Neutrophil (primary cell): ENCODE data around the gene CHTF18.
A peak's percentile ranks its signal among the peaks of the same experiment; 100 is the strongest.
"Not testable (repeated sequence)": the region's sequence is repeated elsewhere in the genome, so short reads cannot be mapped to it uniquely, and the experiment has no call there.

Experiments
- H3K27ac ChIP-seq: fragments of 200-600 bp; sonication (generic); 2 replicates; pipeline ENCODE4 v1.5.1; 2016; ENCODE audit warnings: mild to moderate bottlenecking, moderate library complexity
- H3K27me3 ChIP-seq: fragments of 200-600 bp; sonication (generic); 2 replicates; pipeline ENCODE4 v1.6.0; 2016; ENCODE audit warnings: mild to moderate bottlenecking
- H3K36me3 ChIP-seq: fragments of 200-600 bp; sonication (generic); 2 replicates; pipeline ENCODE4 v1.5.1; 2017
- H3K4me1 ChIP-seq, 2 experiments: fragments of 200-600 bp in 1 of 2; sonication (generic) in 1 of 2; 1 replicate in 1 of 2; 2 replicates in 1 of 2; pipeline versions ENCODE4 v1.5.1 to v1.6.1; 2013 to 2016; ENCODE audit warnings: low read depth in 1 of 2, low read length in 1 of 2, mild to moderate bottlenecking in 1 of 2, moderate library complexity in 1 of 2; ENCODE audit not compliant: control insufficient read depth in 1 of 2, insufficient read depth in 1 of 2
- H3K4me3 ChIP-seq, 2 experiments: fragments of 200-600 bp in 1 of 2; sonication (generic) in 1 of 2; 1 replicate in 1 of 2; 2 replicates in 1 of 2; pipeline ENCODE4 v1.5.1; 2013 to 2016; ENCODE audit warnings: low read depth in 1 of 2, low read length in 1 of 2, mild to moderate bottlenecking in 1 of 2, moderate library complexity in 1 of 2
- H3K9me3 ChIP-seq: fragments of 200-600 bp; sonication (generic); 2 replicates; pipeline ENCODE4 v1.5.1; 2016
- TF ChIP-seq, protein P1 (sequence below): fragments of 200-600 bp; sonication (generic); IDR thresholded peaks from 2 replicates; pipeline ENCODE4 v1.5.1; 2016; ENCODE audit warnings: antibody characterized with exemption

Gene CHTF18

DNA sequence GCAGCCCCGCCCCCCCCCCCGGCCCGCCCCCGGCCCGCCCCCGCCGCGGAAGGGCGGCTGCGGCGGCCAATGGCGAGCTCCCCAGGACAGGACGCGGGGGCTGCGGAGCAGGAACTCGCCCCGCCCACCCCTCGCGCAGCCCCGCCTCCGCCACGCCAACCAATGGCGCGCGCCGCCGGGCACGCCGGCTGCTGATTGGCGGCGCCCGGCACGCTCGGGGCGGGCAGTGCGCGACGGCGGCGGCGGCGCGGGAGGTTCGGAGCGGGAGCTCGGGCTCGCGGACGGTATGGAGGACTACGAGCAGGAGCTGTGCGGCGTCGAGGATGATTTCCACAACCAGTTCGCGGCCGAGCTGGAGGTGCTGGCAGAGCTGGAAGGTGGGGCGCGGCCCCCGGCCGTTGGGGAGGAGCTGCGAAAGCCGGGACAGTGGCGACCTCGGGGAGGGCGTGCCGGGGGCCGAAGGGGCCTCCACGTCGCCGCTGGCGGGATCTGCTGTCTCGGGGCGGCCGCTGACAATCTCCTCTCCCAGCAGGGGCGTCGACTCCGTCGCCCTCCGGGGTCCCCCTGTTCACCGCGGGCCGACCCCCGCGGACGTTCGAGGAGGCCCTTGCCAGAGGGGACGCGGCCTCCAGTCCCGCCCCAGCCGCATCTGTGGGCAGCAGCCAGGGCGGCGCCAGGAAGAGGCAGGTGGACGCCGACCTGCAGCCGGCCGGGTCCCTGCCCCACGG is at the start of gene CHTF18:
Gene CHTF18, plus strand, starts transcription at position 222 of the 728 bp plus-strand sequence. Its CDS starts 65 bp downstream, at position 287.
- H3K9me3 ChIP-seq: no peaks in the 10 kb centered on the region
- H3K27ac ChIP-seq: peak within 1 kb of the TSS; percentile 74
- H3K4me1 ChIP-seq: peaks cover 19 to 20% of the 10 kb centered on the region in 2 experiments
- TF ChIP-seq, protein P1, sequence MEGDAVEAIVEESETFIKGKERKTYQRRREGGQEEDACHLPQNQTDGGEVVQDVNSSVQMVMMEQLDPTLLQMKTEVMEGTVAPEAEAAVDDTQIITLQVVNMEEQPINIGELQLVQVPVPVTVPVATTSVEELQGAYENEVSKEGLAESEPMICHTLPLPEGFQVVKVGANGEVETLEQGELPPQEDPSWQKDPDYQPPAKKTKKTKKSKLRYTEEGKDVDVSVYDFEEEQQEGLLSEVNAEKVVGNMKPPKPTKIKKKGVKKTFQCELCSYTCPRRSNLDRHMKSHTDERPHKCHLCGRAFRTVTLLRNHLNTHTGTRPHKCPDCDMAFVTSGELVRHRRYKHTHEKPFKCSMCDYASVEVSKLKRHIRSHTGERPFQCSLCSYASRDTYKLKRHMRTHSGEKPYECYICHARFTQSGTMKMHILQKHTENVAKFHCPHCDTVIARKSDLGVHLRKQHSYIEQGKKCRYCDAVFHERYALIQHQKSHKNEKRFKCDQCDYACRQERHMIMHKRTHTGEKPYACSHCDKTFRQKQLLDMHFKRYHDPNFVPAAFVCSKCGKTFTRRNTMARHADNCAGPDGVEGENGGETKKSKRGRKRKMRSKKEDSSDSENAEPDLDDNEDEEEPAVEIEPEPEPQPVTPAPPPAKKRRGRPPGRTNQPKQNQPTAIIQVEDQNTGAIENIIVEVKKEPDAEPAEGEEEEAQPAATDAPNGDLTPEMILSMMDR: no peak
- peak within 1 kb of the TSS; percentile 85 to 96 for H3K4me3 ChIP-seq
- H3K27me3 ChIP-seq: peaks cover 3% of the 10 kb centered on the region
- H3K36me3 ChIP-seq: peaks cover 50% of the 10 kb centered on the region

DNA sequence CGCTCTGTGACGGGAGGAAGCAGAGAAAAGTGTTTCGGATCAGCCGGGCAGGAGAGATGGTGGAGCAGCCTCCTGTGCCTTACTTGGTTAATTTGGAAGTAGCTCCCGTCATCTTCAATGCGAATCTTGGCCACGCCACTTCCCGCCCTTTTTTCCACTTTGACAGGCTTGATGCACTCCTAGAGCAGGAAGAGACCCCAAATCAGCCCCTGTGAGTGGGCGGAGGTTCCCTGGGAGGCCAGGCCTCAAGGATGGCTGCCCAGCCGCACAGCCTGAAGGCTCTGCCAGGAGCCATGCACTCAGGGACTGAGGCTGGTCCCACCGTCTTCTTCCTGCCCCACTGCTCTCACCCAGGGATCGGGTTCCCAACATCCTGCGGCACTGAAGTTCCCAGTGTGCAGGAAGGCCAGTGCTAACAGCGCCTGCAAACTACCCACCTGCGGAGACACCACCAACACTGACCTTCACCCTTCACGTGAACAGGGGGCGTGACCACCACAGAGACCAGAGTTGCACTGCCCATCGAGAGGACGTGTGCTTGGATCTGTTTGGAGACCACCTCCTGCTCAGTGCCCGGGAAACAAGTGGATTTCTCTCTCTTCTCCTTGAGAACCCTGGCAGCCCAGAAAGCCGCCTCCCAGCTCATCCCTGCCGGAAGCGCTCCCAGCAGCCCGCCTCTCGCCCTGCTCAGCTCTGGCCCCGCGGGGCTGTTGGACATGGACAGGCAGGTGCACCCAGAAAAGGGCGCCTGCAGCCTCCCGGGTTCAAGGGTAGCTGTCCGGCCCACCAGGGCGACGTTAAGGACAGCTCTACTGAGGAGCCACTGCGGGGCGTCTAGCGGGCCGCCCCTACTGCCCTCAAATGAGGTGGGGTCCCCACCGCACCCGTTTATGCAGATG is 48.6 kb upstream of the CHTF18 start:
- H3K27ac ChIP-seq: no peak overlapping the region
- peak overlapping the region; percentile 77 to 82 for H3K4me3 ChIP-seq
- H3K27me3 ChIP-seq: no peaks in the 10 kb centered on the region
- peaks cover 12 to 15% of the 10 kb centered on the region in 2 experiments for H3K4me1 ChIP-seq
- TF ChIP-seq, protein P1: no peak
- H3K9me3 ChIP-seq: no peaks in the 10 kb centered on the region
- H3K36me3 ChIP-seq: peaks cover 27% of the 10 kb centered on the region

DNA sequence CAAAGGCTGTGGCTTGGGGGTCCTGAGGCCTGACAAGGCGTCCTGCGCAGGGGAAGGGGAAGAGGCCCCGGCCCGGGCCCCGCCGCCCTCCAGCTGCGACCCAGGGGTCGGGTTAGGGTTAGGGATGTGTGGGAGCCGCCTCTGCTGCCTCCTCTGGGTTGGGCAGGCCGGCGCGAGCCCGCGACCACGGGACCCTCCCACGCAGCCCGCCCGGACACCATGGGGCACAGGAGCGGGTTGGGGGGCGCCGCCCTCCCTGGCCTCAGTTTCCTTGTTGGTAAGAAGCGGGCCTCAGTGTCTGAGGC is 48.0 kb upstream of the CHTF18 start:
- Histone ChIP-seq H3K4me3 (peak overlapping the region; percentile 77 to 82), H3K9me3 (no peaks in the 10 kb centered on the region), H3K27me3 (no peaks in the 10 kb centered on the region), H3K36me3 (peaks cover 22% of the 10 kb centered on the region), H3K4me1 (peaks cover 12 to 15% of the 10 kb centered on the region in 2 experiments), H3K27ac (peak overlapping the region; percentile 38)
- TF ChIP-seq, protein P1: no peak

DNA sequence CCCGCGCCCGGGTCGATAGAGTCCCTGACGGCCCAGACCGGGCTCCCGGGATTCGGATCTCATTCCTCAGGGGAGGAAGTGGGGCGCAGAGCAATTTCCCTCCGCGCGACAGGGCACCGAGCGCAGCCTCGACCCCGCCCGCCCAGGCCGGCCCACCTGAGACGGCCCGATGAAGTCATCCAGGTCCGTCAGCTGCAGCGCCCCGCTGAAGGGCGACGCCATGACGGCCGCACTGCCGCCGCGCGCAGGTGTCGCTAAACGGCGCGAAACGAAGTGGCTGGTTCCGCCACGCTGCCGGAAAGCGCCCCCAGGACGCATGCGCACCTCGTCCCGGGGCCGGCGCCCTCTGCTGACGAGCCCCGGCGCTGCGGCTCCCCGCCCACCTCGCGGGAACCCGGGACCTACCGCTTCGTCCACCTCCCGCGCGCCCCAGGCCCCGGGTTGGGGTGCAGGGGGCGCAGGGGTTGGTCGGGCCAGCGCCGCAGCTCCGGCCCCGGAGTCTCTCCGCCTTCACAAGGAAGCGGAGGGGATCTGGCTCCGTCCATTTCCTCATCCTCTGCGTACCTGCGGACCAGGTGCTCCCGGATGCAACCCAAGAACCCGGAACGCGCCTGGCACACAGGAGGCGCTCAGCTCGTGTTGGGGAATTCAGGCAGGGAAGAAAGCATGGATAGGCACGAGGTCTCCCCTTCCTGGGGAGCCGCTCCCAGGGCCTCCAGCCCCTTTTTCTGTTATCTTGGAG is 47.5 kb upstream of the CHTF18 start, which contains the start of gene CIAO3:
Gene CIAO3, minus strand, starts transcription at position 234 of the 742 bp plus-strand sequence. Its CDS starts 12 bp downstream, at position 222.
- peak within 1 kb of the TSS; percentile 77 to 82 for H3K4me3 ChIP-seq
- TF ChIP-seq, protein P1: peak; percentile 98

DNA sequence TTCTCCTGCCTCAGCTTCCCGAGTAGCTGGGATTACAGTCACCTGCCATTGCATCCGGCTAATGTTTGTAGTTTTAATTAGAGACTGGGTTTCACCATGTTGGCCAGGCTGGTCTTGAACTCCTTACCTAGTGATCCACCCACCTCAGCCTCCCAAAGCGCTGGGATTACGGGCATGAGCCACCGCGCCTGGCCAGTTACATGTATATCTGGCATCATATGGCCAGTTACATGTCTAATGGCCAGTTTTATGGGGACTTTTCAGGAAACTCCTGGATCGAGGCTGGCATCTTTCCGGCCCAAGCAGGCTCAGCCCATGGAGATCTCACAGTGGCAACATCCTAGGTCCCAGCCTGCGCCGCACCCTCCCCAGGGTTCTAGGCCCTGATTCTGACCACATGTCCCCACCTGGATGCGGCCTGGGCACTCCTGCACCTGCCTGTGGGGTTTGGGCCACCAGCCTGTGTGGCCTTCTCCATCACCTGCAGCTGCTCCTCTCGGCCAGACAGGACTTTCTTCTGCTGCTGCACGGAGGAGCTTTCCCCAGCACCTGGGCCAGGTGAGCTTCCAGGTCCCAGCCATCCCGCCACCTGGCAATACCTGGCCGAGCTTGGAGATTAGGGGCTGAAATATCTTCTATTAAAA is 46.3 kb upstream of the CHTF18 start:
- H3K27me3 ChIP-seq: peaks cover 6% of the 10 kb centered on the region
- H3K9me3 ChIP-seq: no peaks in the 10 kb centered on the region
- peaks cover 8% of the 10 kb centered on the region for H3K36me3 ChIP-seq
- H3K4me3 ChIP-seq: no peak overlapping the region
- no peak overlapping the region for H3K27ac ChIP-seq
- peaks cover 12 to 15% of the 10 kb centered on the region in 2 experiments for H3K4me1 ChIP-seq
- TF ChIP-seq, protein P1: no peak

More for the DNA sequence above, 47.5 kb upstream of the CHTF18 start, which contains the start of gene CIAO3:
- no peaks in the 10 kb centered on the region for H3K9me3 ChIP-seq
- H3K27ac ChIP-seq: peak within 1 kb of the TSS; percentile 38
- H3K36me3 ChIP-seq: peaks cover 17% of the 10 kb centered on the region
- peaks cover 5% of the 10 kb centered on the region for H3K27me3 ChIP-seq
- peaks cover 12 to 15% of the 10 kb centered on the region in 2 experiments for H3K4me1 ChIP-seq

DNA sequence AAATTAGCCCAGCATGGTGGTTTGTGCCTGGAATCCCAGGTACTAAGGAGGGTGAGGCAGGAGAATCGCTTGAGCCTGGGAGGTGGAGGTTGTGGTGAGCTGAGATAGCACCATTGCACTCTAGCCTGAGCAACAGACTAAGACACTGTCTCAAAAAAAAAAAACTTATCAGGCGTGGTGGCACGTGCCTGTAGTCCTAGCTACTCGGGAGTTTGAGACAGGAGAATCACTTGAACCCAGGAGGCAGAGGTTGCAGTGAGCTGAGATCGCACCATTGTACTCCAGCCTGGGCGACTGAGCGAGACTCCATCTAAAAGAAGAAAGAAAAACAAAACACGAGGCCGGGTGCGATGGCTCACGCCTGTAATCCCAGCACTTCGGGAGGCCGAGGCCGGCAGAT is 45.5 kb upstream of the CHTF18 start:
- not testable (repeated sequence) for H3K36me3 ChIP-seq, H3K27ac ChIP-seq, H3K4me3 ChIP-seq, H3K27me3 ChIP-seq, H3K9me3 ChIP-seq
- H3K4me1 ChIP-seq: peaks cover 12 to 15% of the 10 kb centered on the region in 2 experiments
